ENCODE data around the gene TRPV3. TPM values are rescaled to one million over a fixed set of nuclear protein-coding genes. Genes with fewer than 3 reads are reported as not detected.

Gene TRPV3
- total and polyA plus RNA-seq, 2 donors (not counting 3 experiments of a cell fraction or from before 2014, with no cell fraction given), result 0.01 TPM; not detected in 1

DNA sequence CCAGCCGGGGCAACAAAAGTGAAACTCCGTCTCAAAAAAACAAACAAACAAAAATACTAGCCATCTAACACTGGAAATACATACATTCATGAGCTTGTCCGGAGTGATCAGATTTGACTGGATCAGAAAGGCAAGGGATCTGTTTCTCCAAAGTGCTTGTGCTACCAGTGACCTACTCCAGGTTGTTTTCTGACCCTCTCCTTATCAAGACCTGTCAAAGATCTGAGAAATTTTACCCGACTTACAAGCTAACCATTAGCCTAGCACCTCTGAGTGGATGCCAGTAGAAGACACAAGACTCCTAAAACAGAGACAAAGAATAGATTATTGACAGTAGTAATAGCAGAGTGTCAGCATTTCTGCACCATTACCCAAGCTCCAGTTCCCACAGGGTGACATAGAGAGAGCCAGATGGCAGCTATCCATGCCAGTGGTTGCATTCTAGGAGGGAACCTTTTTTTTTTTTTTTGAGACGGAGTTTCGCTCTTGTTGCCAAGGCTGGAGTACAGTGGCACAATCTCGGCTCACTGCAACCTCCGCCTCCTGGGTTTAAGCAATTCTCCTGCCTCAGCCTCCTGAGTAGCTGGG is 72.0 kb downstream of the TRPV3 start:
- Histone ChIP-seq H3K4me1 (ENCODE audit: control insufficient read depth, extremely low read depth, insufficient read depth, low read length) (no peaks in the 10 kb centered on the region), H3K4me3 (replicated peaks in 1 of 3; ENCODE audit: insufficient read depth in 1 of 3, low read depth in 1 of 3, low read length in 3 of 3) (no peak overlapping the region), H3K4me2 (ENCODE audit: insufficient read depth, low read length) (no peak overlapping the region), H3K27ac (ENCODE audit: insufficient read depth, low read depth, low read length) (no peak overlapping the region), H3K36me3 (ENCODE audit: control insufficient read depth in 2 of 2, extremely low read depth in 1 of 2, insufficient read depth in 2 of 2, low read length in 2 of 2) (no peaks in the 10 kb centered on the region), H3K9me3 (replicated peaks; ENCODE audit: control insufficient read depth, insufficient read depth, low read length) (no peaks in the 10 kb centered on the region), H3K27me3 (ENCODE audit: control insufficient read depth in 2 of 2, insufficient read depth in 2 of 2, low read length in 2 of 2) (no peaks in the 10 kb centered on the region), H4K20me1 (replicated peaks; ENCODE audit: control insufficient read depth, extremely low read depth, insufficient read depth, low read length) (no peaks in the 10 kb centered on the region), H3K79me2 (ENCODE audit: control insufficient read depth, insufficient read depth, low read length) (no peaks in the 10 kb centered on the region), H3K9ac (replicated peaks; ENCODE audit: extremely low read depth, insufficient read depth, low read length) (no peak overlapping the region), H3K9me1 (replicated peaks; ENCODE audit: control insufficient read depth, extremely low read depth, insufficient read depth, low read length) (no peaks in the 10 kb centered on the region), H2AFZ (ENCODE audit: low read depth, low read length) (no peak overlapping the region)
- no peak for TF ChIP-seq POLR2AphosphoS5 (IDR thresholded peaks at IDR 0.05; ENCODE audit: insufficient read depth, low read depth, low read length)
- TF ChIP-seq, protein P1, sequence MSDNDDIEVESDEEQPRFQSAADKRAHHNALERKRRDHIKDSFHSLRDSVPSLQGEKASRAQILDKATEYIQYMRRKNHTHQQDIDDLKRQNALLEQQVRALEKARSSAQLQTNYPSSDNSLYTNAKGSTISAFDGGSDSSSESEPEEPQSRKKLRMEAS (IDR thresholded peaks at IDR 0.05; ENCODE audit: insufficient read depth, insufficient read length), result no peak
- dilution Hi-C loops (cut with MboI; ENCODE audit: extremely low pct_ligation_motif_present, low sequenced_read_pairs), result no loop called here
- no peak for FAIRE-seq
- CTCF ChIA-PET, result no interaction called here
- POLR2A ChIA-PET, result no interaction called here
- DNase-seq (ENCODE audit: low read depth, low spot score), result no peak
- intact Hi-C loops (cut with micrococcal nuclease), result no loop called here
- BruUV-seq (replicated peaks), result no TSS peak

DNA sequence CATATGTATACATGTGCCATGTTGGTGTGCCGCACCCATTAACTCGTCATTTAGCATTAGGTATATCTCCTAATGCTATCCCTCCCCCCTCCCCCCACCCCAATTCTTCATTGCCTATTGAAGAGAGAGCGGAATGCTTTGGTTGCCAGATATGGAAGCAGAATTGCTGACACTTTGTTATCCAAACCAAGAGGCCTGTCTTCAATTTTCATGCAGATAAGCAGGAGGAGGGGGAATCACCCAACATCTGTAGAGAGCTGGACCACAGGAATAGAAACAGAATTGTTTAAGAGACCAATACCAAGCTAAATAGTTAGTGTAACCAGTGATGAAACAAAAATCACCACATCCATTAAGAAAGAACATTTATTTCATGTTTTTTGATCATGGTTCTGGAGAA is 74.8 kb downstream of the TRPV3 start:
- no peaks in the 10 kb centered on the region for H3K9me3 ChIP-seq (replicated peaks; ENCODE audit: control insufficient read depth, insufficient read depth, low read length)
- no peak overlapping the region for H3K9ac ChIP-seq (replicated peaks; ENCODE audit: extremely low read depth, insufficient read depth, low read length)
- H3K79me2 ChIP-seq (ENCODE audit: control insufficient read depth, insufficient read depth, low read length), result no peaks in the 10 kb centered on the region
- no TSS peak for BruUV-seq (replicated peaks)
- dilution Hi-C loops (cut with MboI; ENCODE audit: extremely low pct_ligation_motif_present, low sequenced_read_pairs) (no loop called here), intact Hi-C loops (cut with micrococcal nuclease) (no loop called here)
- CTCF ChIA-PET, result no interaction called here
- no peaks in the 10 kb centered on the region for H3K27me3 ChIP-seq (ENCODE audit: control insufficient read depth in 2 of 2, insufficient read depth in 2 of 2, low read length in 2 of 2)
- no peak for FAIRE-seq
- H3K4me1 ChIP-seq (ENCODE audit: control insufficient read depth, extremely low read depth, insufficient read depth, low read length), result no peaks in the 10 kb centered on the region
- POLR2A ChIA-PET, result no interaction called here
- no peaks in the 10 kb centered on the region for H3K9me1 ChIP-seq (replicated peaks; ENCODE audit: control insufficient read depth, extremely low read depth, insufficient read depth, low read length)
- no peak overlapping the region for H3K4me3 ChIP-seq (replicated peaks in 1 of 3; ENCODE audit: insufficient read depth in 1 of 3, low read depth in 1 of 3, low read length in 3 of 3)
- H4K20me1 ChIP-seq (replicated peaks; ENCODE audit: control insufficient read depth, extremely low read depth, insufficient read depth, low read length), result no peaks in the 10 kb centered on the region
- H2AFZ ChIP-seq (ENCODE audit: low read depth, low read length), result no peak overlapping the region
- H3K36me3 ChIP-seq (ENCODE audit: control insufficient read depth in 2 of 2, extremely low read depth in 1 of 2, insufficient read depth in 2 of 2, low read length in 2 of 2), result no peaks in the 10 kb centered on the region
- H3K4me2 ChIP-seq (ENCODE audit: insufficient read depth, low read length), result no peak overlapping the region
- DNase-seq (ENCODE audit: low read depth, low spot score), result no peak
- TF ChIP-seq JUN (IDR thresholded peaks at IDR 0.05; ENCODE audit: borderline replicate concordance, insufficient read depth, insufficient read length, low read depth), result no peak
- TF ChIP-seq, protein P2, sequence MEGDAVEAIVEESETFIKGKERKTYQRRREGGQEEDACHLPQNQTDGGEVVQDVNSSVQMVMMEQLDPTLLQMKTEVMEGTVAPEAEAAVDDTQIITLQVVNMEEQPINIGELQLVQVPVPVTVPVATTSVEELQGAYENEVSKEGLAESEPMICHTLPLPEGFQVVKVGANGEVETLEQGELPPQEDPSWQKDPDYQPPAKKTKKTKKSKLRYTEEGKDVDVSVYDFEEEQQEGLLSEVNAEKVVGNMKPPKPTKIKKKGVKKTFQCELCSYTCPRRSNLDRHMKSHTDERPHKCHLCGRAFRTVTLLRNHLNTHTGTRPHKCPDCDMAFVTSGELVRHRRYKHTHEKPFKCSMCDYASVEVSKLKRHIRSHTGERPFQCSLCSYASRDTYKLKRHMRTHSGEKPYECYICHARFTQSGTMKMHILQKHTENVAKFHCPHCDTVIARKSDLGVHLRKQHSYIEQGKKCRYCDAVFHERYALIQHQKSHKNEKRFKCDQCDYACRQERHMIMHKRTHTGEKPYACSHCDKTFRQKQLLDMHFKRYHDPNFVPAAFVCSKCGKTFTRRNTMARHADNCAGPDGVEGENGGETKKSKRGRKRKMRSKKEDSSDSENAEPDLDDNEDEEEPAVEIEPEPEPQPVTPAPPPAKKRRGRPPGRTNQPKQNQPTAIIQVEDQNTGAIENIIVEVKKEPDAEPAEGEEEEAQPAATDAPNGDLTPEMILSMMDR (IDR thresholded peaks at IDR 0.05; ENCODE audit: extremely low read depth in 1 of 2, insufficient read depth in 1 of 2, low read depth in 1 of 2, low read length in 2 of 2), result no peak
- H3K27ac ChIP-seq (ENCODE audit: insufficient read depth, low read depth, low read length), result no peak overlapping the region

Data from endothelial cell of umbilical vein (primary cell).